GM10266 (cell line): Measurements from ENCODE around the gene FARSB.
A peak's percentile ranks its signal among the peaks of the same experiment; 100 is the strongest.

Experiments used
- DNase-seq: peaks from one replicate; pipeline ENCODE4 v3.0.0; 2012; ENCODE audit errors: extremely low spot score
- CTCF ChIP-seq: IDR thresholded peaks from 2 replicates; pipeline ENCODE4 v1.5.1; 2012; ENCODE audit warnings: mild to moderate bottlenecking, low read depth; ENCODE audit not compliant: control insufficient read depth, insufficient read depth; ENCODE audit errors: missing control alignments

FARSB gene

GRCh38 chr2:222690564-222691200, 34.8 kb upstream of the FARSB start:
- TF ChIP-seq CTCF, result peak; percentile 99
- peak; percentile 85 for DNase-seq

GRCh38 chr2:222689322-222689721, 33.4 kb upstream of the FARSB start:
- no peak for DNase-seq
- TF ChIP-seq CTCF, result no peak

GRCh38 chr2:222688917-222689316, 33.0 kb upstream of the FARSB start:
- TF ChIP-seq CTCF, result no peak
- no peak for DNase-seq

- TF ChIP-seq CTCF, result no peak
- DNase-seq, result no peak
These were observed 30.3 kb upstream of the FARSB start for GRCh38 chr2:222686086-222686750.

GRCh38 chr2:222683805-222684204, 27.9 kb upstream of the FARSB start:
- no peak for TF ChIP-seq CTCF

GRCh38 chr2:222677981-222678380, 22.1 kb upstream of the FARSB start:
- DNase-seq, result no peak

More at GRCh38 chr2:222683805-222684204, 27.9 kb upstream of the FARSB start:
- DNase-seq, result no peak

GRCh38 chr2:222673883-222674282, 18.0 kb upstream of the FARSB start:
- no peak for DNase-seq
- no peak for TF ChIP-seq CTCF

More at GRCh38 chr2:222677981-222678380, 22.1 kb upstream of the FARSB start:
- TF ChIP-seq CTCF, result no peak
